ENCODE data around the gene ETV6. TPM values are rescaled to one million over a fixed set of nuclear protein-coding genes. Genes with fewer than 3 reads are reported as not detected.

The ETV6 gene
- polyA plus RNA-seq, 3 donors = 6.8 to 45.1 (median 11.7) TPM

DNA sequence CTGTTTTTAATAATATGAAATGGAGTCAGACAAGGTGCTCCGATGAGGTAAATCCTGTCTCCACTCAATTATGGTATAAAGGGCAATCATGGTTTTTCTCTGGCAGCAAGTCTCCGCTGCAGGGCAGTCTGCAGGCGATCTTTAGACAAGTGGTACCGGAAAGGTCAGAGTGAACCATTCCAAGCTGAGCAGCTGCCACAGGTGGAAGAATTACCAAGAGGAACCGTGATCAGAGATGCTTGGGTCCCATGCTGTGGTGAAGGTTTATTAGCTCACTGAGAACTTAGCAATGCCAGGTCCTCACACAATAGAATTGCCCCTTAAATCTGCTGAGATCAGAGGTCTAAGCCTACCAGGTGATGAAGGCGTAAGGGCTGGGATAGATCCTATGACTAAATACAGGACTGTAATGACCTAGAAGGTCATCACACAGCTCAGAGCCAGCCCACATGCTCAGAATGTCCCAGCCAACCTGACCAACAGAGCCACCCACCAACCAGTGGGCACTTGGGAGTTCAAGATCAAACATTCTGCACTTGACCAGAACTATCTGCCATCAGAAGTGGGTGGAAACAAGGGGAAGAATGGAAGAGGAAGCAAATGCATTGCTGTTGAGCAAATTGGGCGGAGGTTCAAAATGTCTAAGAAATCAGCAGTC is 246.1 kb downstream of the ETV6 start:
- peaks cover 34 to 46% of the 10 kb centered on the region in 2 donors for H3K36me3 Mint-ChIP-seq
- H3K4me1 Mint-ChIP-seq = peaks cover 36% of the 10 kb centered on the region
- intact Hi-C loops (cut with micrococcal nuclease) = loop anchor here (10.0 kb wide), 1 partner anchor 139 kb away; no protein-coding TSS in a partner anchor
- Histone ChIP-seq H3K36me3 (replicated peaks in 1 of 2; ENCODE audit: control insufficient read depth in 1 of 2, insufficient read depth in 2 of 2, low read length in 2 of 2) (peaks cover 22 to 39% of the 10 kb centered on the region in 2 donors), H3K9ac (ENCODE audit: insufficient read depth, low read length, poor library complexity, severe bottlenecking) (no peak overlapping the region), H4K20me1 (ENCODE audit: insufficient read depth, low read length) (no peaks in the 10 kb centered on the region), H3K4me3 (replicated peaks in 1 of 3; ENCODE audit: low read depth in 2 of 3, low read length in 3 of 3) (peak overlapping the region in 1 of 3 experiments; percentile 31), H2AFZ (ENCODE audit: insufficient read depth, low read depth, low read length, poor library complexity, severe bottlenecking) (no peak overlapping the region), H3K9me3 (replicated peaks in 1 of 2; ENCODE audit: control insufficient read depth in 1 of 2, insufficient read depth in 1 of 2, low read length in 2 of 2) (no peaks in the 10 kb centered on the region), H3K79me2 (ENCODE audit: insufficient read depth, low read length) (no peaks in the 10 kb centered on the region), H3K4me1 (ENCODE audit: control insufficient read depth in 1 of 2, insufficient read depth in 2 of 2, low read length in 2 of 2) (peaks cover 28 to 31% of the 10 kb centered on the region in 2 donors), H3K4me2 (replicated peaks; ENCODE audit: extremely low read depth, low read length, poor library complexity, severe bottlenecking) (peak overlapping the region; percentile 55), H3K27ac (ENCODE audit: low read depth in 1 of 2, low read length in 2 of 2) (peak overlapping the region; percentile 13 to 66), H3K27me3 (ENCODE audit: control insufficient read depth in 2 of 2, insufficient read depth in 2 of 2, low read length in 2 of 2) (no peaks in the 10 kb centered on the region)
- peak; percentile 19 to 30 (median 24) for DNase-seq
- H3K27me3 Mint-ChIP-seq (ENCODE audit: low read depth in 3 of 3) = no peaks in the 10 kb centered on the region
- peak overlapping the region in 1 of 2 donors; percentile 54 for H3K4me3 Mint-ChIP-seq
- 100% methylated on average over 2 of the region's 7 CpGs for WGBS (ENCODE audit: insufficient coverage)
- H3K27ac Mint-ChIP-seq = peak overlapping the region in 6 of 7 donors; percentile 33 to 81 (median 68)
- H3K9me3 Mint-ChIP-seq = no peaks in the 10 kb centered on the region
- TF ChIP-seq, protein P1, sequence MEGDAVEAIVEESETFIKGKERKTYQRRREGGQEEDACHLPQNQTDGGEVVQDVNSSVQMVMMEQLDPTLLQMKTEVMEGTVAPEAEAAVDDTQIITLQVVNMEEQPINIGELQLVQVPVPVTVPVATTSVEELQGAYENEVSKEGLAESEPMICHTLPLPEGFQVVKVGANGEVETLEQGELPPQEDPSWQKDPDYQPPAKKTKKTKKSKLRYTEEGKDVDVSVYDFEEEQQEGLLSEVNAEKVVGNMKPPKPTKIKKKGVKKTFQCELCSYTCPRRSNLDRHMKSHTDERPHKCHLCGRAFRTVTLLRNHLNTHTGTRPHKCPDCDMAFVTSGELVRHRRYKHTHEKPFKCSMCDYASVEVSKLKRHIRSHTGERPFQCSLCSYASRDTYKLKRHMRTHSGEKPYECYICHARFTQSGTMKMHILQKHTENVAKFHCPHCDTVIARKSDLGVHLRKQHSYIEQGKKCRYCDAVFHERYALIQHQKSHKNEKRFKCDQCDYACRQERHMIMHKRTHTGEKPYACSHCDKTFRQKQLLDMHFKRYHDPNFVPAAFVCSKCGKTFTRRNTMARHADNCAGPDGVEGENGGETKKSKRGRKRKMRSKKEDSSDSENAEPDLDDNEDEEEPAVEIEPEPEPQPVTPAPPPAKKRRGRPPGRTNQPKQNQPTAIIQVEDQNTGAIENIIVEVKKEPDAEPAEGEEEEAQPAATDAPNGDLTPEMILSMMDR (IDR thresholded peaks at IDR 0.05) = no peak

DNA sequence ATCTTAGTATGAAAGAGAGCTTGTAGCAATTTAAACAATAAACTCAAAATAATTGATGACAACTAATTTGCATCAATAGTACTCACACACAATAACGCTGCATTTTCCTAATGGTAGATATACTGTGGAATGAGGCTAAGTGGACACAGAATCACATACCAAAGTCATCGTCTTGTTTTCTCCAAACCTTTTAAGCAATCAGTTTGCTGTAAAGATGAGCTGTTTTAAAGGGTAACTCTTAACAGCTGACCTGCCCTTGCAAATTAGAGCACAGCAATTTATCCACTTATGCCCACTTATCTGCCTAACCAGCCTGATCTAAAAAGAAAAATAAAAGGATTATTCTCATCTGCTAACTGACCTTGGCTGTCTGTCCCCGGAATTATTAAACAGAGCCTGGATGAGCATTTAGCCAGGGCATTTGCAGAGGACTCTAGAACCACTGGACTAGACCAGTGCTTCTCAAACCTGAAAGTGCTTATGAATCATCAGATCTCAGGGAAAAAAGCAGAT is 247.0 kb downstream of the ETV6 start:
- Mint-ChIP-seq H3K27ac (peak overlapping the region in 1 of 7 donors; percentile 40), H3K36me3 (peaks cover 29 to 39% of the 10 kb centered on the region in 2 donors), H3K4me3 (no peak overlapping the region), H3K9me3 (no peaks in the 10 kb centered on the region), H3K27me3 (ENCODE audit: low read depth in 3 of 3) (no peaks in the 10 kb centered on the region), H3K4me1 (peaks cover 27% of the 10 kb centered on the region)
- H3K4me3 ChIP-seq (replicated peaks in 1 of 3; ENCODE audit: low read depth in 2 of 3, low read length in 3 of 3) = peak overlapping the region in 1 of 3 experiments; percentile 31
- H4K20me1 ChIP-seq (ENCODE audit: insufficient read depth, low read length) = no peaks in the 10 kb centered on the region
- no peaks in the 10 kb centered on the region for H3K9me3 ChIP-seq (replicated peaks in 1 of 2; ENCODE audit: control insufficient read depth in 1 of 2, insufficient read depth in 1 of 2, low read length in 2 of 2)
- H3K9ac ChIP-seq (ENCODE audit: insufficient read depth, low read length, poor library complexity, severe bottlenecking) = no peak overlapping the region
- H2AFZ ChIP-seq (ENCODE audit: insufficient read depth, low read depth, low read length, poor library complexity, severe bottlenecking) = no peak overlapping the region
- intact Hi-C loops (cut with micrococcal nuclease) = loop anchor here (10.0 kb wide), 1 partner anchor 138 kb away; no protein-coding TSS in a partner anchor
- TF ChIP-seq, protein P1 (IDR thresholded peaks at IDR 0.05) = no peak
- peak overlapping the region; percentile 55 for H3K4me2 ChIP-seq (replicated peaks; ENCODE audit: extremely low read depth, low read length, poor library complexity, severe bottlenecking)
- no peaks in the 10 kb centered on the region for H3K79me2 ChIP-seq (ENCODE audit: insufficient read depth, low read length)
- DNase-seq = no peak
- 100% methylated on average over 1 of the region's 3 CpGs for WGBS (ENCODE audit: insufficient coverage)
- H3K4me1 ChIP-seq (ENCODE audit: control insufficient read depth in 1 of 2, insufficient read depth in 2 of 2, low read length in 2 of 2) = peaks cover 20 to 22% of the 10 kb centered on the region in 2 donors
- peaks cover 18 to 33% of the 10 kb centered on the region in 2 donors for H3K36me3 ChIP-seq (replicated peaks in 1 of 2; ENCODE audit: control insufficient read depth in 1 of 2, insufficient read depth in 2 of 2, low read length in 2 of 2)
- no peaks in the 10 kb centered on the region for H3K27me3 ChIP-seq (ENCODE audit: control insufficient read depth in 2 of 2, insufficient read depth in 2 of 2, low read length in 2 of 2)
- peak overlapping the region in 1 of 2 donors; percentile 66 for H3K27ac ChIP-seq (ENCODE audit: low read depth in 1 of 2, low read length in 2 of 2)

Measured in CD14-positive monocyte (primary cell).